GM18502 (cell line): ENCODE results near the gene APOBEC3G.

Experiments used
- ATAC-seq: cut with Tn5 transposase; IDR thresholded peaks from one replicate; pipeline ENCODE4 v1.9.1; 2021; ENCODE audit warnings: mild to moderate bottlenecking; ENCODE audit not compliant: unreplicated experiment, poor library complexity

The APOBEC3G gene

DNA sequence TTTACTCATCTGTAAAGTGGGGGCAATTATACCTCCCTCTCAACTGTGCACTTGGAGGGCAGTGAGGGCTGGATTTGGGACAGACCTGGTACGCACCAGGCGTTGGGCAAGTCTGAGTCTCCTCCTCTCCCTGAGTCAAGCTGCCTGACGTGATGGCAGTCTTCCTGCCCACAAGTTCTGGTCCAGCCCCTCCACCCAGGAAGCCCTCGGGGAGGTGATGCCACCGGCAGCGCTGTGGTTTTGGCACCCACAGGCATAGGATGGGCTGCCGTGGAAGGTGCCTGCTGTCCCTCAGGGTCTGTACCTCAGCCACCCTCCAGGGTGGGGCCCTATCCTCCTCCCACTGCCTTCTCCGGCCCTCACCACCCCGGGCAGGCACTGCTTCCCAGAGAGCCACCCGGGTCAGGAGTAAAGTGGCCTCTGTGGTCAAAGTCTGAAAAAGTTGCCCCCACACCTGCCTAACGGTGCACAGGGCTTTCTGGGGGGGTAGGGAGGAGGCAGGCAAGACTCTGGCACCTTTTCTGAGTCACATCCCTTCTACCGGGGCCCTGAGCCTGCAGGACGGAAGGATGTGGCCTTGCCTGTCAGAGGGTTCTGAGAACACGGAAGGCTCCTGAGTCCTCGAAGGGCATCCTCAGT, 13.5 kb downstream of the APOBEC3G start:
- no peak for ATAC-seq

DNA sequence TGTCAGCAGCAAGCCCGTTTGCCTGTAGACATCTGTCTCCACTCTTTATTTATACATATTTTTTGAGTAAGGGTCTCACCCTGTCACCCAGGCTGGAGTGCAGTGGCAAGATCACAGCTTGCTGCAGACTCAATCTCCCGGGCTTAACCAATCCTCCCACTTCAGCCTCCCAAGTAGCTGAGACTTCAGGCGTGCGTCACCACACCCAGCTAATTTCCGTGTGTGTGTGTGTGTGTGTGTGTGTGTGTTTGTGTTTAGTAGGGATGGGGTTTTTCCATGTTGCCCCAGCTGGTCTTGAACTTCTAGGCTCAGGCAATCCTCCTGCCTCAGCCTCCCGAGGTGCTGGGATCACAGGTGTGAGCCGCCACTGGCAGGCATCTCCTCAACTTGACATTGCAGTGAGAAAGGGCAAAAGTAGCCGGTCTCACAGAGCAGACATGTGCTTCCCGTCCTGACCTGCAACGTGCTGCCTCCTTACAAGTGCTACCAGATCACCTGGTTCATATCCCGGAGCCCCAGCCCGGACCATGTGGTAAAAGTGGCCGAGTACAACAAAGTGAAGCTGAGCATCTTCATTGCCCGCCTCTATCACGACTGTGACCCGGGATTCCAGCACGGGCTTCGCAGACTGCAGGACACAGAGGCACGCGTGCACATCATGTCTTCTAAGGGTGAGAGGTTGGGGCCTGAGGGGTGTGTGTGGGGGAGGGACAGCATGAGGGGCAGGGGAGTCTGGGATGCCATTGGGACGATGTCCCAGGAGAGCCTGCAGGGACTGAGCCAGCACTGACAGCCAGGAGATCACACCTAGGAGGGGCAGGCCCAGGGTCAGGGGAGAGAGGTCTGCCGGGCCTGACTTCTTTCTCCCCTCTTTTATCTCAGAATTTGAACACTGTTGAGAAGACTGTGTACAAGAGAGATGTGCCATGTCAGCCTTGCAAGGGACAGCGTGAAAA, 14.3 kb downstream of the APOBEC3G start:
- no peak for ATAC-seq

DNA sequence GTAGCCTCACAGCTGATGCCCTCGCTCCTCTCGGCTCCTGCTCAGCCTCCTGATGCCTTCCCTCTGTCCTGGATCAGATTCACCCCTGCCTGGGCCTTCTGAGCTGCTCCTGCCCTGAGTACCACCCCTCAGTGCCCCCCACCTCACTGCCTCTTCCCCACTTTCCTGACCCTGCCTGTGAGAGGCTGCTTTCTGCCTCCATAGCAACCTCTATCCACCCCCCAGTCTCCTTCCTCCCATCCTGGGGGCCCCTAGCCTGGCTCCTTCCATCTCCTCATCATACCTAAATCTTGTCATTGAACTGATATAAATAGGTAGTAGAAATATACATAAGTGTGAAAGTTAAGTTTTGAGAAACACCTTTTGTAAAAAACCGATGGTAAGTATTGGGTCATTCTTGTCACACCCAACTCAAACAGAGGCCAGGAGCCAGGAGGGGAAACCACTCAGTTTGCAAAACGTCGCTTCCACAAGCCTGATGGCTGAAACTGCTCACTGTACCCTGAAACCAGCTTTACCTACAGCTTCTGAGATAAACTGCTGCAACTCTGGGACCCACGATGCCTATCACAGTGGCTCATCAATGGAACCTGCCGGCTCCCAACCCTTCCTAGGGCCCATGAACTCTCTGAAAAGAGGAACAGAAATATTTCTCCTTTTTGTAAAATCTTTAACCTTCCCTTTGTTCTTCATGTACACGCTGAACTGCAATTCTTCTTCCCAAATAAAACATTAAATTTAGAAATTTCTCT, 15.2 kb downstream of the APOBEC3G start:
- no peak for ATAC-seq

DNA sequence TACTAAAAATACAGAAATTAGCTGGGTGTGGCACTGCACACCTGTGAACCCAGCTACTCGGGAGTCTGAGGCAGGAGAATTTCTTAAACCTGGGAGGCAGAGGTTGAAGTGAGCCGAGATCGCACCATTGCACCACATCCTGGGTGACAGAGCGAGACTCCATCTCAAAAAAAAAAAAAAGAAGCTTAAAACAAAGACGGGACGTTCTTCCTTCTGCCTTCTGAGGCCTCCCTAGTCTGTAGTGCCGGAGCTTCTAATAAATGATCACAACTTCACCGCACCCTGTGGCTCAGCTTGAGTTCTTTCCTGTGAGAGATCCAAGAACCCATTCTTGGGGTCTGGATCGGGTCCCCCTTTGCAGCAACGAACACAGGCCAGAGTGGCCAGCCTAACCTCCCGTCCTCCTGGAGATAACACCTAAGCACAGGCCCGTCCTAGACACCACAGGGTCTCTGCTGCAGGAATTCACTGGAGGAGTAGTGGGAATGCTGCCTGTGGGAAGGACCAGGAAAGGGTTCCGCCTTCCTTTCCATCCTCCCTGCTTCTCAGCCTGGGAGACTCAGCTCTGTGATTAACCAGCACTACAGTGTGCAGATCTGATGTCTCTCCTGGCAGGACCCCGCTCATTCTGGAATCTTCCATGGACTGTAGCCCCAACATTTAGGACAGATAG, 17.8 kb downstream of the APOBEC3G start:
- no peak for ATAC-seq

DNA sequence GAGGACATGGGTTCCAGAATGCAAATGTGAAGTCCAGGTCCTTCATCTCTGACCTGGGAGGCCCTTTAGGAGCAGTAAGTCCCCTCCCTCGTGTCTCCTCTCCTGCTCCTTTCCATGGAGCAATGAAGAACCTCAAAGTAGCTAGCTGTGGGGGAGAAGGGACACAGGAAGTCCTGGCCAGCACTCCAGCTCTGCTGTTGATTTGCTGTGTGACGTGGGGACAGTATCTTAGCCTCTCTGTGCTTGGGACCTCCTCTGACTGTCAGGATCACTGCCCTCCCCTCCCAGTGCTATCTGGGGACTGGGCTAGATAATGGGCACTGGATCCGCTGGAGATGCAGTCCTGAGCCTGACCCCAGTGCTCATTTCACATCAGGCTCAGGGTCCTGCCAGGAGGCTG, 18.9 kb downstream of the APOBEC3G start:
- ATAC-seq: no peak

DNA sequence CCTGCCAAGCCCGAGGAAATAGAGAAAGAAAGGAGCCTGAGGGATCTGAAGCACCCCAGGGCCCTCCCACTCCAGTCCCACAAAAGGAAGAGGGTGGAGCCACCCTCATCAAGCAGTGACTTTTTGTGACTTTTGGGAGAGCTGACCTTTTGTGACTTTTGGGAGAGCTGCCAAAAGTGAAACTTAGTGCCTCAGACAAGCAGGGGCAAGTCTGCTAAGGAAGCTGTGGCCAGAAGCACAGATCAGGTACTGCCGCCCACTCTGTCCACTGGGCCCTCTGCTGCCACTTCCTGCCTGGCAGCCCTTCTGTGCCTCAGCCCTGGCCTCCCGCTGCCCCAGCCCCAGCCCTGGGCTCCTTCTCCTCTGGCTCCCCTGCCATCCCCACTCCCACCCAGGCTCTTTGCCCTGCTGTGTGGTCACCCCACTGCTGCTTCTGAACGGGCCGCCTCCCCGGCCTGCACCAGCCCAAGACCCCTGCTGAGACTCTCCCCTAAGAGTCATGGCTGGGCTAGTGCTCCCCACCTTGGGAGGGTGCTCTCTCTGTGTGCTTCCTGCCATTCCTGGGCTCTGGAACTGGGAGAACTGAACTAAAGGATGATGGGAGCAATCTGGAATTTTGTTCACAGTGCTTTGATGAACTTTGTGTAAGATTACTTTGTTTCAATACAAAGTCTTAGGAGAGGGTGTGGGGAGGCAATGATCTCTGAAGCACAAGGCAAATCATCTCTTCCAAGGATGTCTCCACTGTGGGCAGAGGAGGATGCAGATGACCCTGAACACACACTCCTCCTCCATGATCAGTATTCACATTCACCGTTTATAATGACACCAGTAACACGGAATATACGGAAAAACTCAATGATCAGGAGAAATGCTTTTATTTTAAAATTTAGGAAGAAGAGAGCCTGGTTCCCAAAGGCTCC, 20.3 kb downstream of the APOBEC3G start, which contains the start of gene APOBEC3H:
Gene APOBEC3H, plus strand, starts transcription at position 147 of the 923 bp plus-strand sequence. CDS start 3,035 bp downstream, outside the sequence.
- no peak for ATAC-seq

DNA sequence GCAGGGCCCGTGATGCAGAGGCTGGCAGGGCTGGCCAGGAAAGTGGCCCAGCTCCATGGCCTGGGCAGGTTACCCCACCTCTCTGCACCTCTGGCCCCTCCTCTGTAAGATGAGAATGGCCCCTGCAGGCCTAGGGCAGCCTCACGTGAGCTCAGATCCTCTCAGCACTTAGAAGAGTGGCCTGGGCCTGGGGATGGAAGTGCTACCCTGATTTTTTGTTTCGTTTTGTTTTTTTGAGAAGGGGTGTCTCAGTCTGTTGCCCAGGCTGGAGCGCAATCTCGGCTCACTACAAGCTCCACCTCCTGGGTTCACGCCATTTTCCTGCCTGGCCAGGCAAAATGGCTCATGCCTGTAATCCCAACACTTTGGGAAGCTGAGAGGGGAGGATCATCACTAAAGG, 21.0 kb downstream of the APOBEC3G start:
- ATAC-seq: no peak

DNA sequence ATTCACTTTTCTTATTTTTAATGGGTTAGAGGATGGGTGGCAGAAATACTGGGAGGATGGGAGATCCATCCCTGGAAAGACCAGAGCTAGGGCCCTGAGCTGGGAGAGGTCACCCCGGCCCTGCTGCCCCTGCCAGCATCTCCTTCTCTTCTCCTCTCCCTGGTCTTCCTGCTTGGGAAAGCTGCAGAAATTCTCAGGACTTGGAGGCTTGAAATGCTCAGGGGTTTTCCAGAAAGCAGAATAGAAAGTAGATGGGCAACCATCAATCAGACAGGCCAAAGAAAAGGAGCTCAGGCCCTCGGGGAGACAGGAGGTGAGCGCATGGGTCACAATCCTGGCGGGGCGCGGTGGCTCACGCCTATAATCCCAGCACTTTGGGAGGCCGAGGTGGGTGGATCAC, 21.5 kb downstream of the APOBEC3G start:
- no peak for ATAC-seq

DNA sequence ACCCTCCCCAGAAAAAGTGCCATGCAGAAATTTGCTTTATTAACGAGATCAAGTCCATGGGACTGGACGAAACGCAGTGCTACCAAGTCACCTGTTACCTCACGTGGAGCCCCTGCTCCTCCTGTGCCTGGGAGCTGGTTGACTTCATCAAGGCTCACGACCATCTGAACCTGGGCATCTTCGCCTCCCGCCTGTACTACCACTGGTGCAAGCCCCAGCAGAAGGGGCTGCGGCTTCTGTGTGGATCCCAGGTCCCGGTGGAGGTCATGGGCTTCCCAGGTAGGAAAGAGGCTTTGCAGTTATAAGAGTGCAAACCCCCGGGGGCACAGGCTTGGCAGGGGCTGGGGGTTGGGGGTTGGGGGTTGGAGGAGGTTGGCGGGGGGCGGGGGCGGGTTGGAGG, 24.2 kb downstream of the APOBEC3G start:
- no peak for ATAC-seq

DNA sequence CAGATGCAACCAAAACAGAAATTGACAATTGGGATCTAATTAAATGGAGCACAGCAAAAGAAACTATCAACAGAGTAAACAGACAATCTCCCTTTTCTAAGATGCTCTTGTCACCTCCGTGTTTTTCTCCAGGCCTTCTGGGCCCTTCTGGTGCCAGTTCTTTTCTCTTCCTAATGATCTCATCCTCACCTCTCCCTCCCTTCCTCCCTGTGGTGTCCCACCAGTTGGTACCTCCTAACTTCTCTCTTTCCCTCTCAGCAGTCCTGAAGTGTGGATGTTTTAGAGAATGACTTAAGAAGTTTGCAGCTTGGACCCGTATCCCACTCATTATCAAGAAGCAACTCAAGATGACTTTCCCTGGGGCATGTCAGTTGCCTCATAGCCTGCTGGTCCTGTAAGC, 26.4 kb downstream of the APOBEC3G start:
- ATAC-seq: no peak

DNA sequence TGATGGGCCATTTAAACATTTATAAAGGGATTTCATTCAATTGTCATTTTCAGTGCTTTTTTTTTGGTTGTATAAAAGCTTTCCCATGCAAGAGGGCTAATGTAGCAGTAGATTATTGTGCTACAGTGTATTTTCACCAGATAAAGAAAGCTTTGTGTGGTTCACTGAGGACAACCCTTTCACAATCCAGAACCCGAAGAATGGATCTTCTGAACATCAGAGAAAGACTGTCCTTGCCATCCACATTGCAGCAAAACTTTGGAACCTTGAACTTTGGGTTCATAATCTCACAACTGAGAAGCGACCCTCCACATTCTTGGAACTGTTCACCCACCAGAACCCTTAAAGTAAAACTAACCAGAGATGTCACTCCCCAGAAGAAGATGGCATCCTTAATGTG, 29.3 kb downstream of the APOBEC3G start:
- ATAC-seq: no peak

DNA sequence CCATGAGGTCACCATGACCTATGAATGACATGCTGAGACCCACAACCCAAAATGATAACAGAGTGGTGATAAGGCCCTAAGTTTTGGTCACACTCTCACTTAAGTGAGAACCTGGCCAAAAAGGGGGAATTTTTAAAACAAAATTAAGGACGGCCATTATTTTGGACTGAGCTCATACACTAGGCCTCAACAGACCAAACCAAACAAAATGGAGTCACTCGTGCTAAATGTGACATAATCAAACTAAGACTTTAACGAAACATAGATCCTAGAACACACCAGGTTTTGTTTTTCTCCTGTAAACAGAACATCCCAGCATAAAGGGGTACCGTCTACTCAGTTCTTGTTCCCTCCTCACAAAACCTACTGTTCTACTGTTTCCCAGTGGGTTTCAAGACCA, 31.4 kb downstream of the APOBEC3G start:
- no peak for ATAC-seq

DNA sequence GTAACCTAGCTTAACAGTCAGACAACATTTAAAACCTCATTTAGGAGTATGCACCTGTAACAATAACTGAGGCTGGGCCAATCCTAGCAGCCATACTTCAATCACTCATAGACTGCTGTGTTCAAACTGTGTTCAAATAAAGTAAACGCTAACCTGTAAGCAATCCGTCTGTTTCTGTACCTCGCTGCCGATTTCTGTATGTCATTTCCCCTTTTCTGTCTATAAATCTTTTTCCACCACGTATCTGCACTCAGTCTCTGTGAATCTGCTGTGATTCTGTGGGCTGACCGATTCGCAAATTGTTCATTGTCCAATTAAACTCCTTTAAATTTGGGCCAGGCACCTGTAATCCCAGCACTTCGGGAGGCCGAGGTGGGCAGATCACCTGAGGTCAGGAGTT, 32.3 kb downstream of the APOBEC3G start:
- ATAC-seq: no peak

DNA sequence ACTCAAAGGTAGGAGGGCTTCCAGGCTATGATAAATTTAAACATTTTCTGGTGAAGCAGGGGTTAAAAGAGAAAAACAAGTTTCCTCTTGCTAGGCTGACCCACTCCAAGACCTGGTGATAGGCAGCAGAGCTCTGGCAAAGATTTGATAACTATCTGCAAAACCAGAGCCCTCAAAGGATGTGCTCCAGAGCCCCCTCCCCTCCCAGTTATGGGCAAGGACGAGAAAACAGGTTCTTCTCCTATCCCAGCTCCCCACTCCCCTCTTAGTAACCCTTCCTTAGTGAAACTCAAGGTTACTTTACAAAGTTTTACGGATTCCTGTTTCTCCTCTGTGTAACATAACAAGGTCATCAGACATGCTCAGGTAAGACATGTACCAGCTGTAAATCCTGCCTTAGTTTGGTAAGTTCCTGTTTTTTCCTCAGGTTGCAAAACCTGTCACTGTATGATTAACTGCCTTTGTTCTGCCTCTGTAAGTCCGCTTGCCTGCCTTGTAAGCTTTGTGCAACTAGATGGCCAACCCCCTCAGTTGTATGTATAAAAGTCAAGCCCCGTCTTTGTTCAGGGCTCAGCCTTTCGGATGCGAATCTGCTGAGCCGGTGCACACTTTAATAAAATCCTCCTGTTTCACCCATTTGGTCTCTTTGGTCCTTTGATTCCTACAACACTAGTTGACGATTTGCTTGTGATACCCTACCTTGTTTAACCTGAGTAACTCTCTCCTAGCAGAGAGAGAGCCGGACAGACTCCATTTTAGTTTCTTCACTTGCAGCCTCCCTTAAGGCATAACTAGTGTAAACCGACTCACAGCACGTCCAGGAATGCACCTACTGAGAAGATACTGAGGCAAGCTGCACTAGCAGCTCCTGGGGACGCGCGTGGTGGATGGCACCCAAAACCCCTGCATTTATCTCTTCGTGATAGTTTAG, 33.8 kb downstream of the APOBEC3G start:
- no peak for ATAC-seq

DNA sequence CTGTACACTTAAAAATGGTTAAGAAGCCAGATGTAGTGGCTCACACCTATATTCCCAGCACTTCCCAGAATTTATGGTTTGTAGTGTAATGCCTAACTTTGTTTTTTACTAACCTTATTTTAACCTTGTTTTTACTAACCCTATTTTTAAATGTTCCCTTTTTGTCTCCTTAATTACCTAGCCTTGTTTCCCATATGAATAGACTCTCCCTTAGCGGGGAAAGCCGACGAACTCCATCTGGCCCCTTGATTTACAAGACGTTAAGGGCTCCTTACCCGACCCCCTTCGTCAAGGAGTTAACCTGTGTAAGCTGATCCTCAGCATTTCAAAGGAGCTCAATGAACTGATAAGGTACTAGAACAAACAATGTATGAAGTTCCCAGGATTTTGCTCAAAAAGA, 37.0 kb downstream of the APOBEC3G start:
- no peak for ATAC-seq

DNA sequence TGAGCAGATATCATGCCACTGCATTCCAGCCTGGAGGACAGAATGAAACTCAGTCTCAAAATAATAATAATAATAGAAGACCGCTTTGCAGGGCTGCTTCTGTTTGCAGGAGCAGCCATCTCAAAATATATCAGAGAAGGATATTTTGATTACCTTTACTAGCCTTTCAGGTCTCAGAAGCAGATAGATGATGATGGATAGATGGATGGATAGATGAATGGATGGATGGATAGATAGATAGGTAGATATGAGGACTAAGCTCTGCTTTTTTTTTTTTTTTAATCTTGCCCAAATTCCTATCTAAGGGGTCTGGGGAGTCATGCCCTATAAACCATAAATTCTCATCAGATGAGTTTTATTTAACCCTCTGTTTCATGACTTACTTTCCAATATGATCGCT, 38.5 kb downstream of the APOBEC3G start:
- ATAC-seq: no peak

DNA sequence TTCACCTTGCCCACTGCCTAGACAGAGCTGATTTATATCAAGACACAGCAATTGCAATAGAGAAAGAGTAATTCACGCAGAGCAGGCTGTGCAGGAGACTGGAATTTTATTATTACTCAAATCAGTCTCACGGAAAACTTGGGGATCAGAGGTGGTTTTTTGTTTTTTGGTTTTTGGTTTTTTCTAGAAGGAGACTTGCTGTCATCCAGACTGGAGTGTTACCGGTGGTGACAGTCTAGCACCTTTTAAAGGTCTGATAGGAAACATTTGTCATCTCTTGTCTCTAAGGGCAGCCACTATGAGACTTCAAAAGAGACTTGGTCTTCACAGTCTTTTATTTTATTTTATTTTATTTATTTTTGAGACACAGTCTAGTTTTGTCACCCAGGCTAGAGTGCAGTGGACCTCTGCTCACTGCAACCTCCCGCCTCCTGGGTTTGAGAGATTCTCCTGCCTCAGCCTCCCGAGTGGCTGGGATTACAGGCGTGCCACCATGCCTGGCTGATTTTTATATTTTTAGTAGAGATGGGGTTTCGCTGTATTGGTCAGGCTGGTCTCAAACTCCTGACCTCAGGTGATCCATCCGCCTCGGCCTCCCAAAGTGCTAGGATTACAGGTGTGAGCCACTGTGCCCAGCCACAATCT, 39.0 kb downstream of the APOBEC3G start:
- ATAC-seq: no peak
